ENCODE results near the gene ATG14.
A peak's percentile ranks its signal among the peaks of the same experiment; 100 is the strongest.

The ATG14 gene

GRCh38 chr14:55434805-55435174 is 23.2 kb upstream of the ATG14 start:
- H3K4me3 ChIP-seq (ENCODE audit: insufficient read depth in 1 of 2, low read depth in 1 of 2, low read length in 2 of 2), result no peak overlapping the region
- H3K14ac ChIP-seq (ENCODE audit: low read length in 2 of 2), result no peak overlapping the region
- no peak overlapping the region for H4K91ac ChIP-seq (ENCODE audit: low read length)
- no peak overlapping the region for H2BK12ac ChIP-seq (ENCODE audit: low read length in 2 of 2)
- no peak overlapping the region for H2BK5ac ChIP-seq (ENCODE audit: low read depth, low read length, poor library complexity, severe bottlenecking)
- no peak overlapping the region for H2AK5ac ChIP-seq (ENCODE audit: low read length, severe bottlenecking)
- H3K4me1 ChIP-seq (ENCODE audit: control insufficient read depth, insufficient read depth, low read depth, low read length), result no peaks in the 10 kb centered on the region
- H2AFZ ChIP-seq (ENCODE audit: low read depth, low read length), result no peak overlapping the region
- no peak overlapping the region for H3K18ac ChIP-seq (ENCODE audit: low read depth in 1 of 2, low read length in 2 of 2)
- H3K36me3 ChIP-seq (ENCODE audit: control insufficient read depth in 1 of 2, insufficient read depth in 2 of 2, low read depth in 1 of 2, low read length in 2 of 2), result no peaks in the 10 kb centered on the region
- no peak overlapping the region for H3K27ac ChIP-seq (ENCODE audit: low read length, poor library complexity, severe bottlenecking)
- 72% methylated on average over 1 of the region's 3 CpGs for WGBS
- no peak overlapping the region for H3K4me2 ChIP-seq (ENCODE audit: low read length, poor library complexity, severe bottlenecking)
- H3K23ac ChIP-seq (ENCODE audit: low read length in 2 of 2), result no peak overlapping the region
- peaks cover 0 to 7% of the 10 kb centered on the region in 2 experiments for H3K27me3 ChIP-seq (ENCODE audit: control insufficient read depth in 1 of 2, insufficient read depth in 1 of 2, low read length in 2 of 2)
- no peak for DNase-seq
- no peak overlapping the region for H3K9ac ChIP-seq (ENCODE audit: low read length)
- H2BK15ac ChIP-seq (ENCODE audit: low read depth, poor library complexity, severe bottlenecking), result no peak overlapping the region
- no peaks in the 10 kb centered on the region for H3K79me1 ChIP-seq (replicated peaks; ENCODE audit: low read length, poor library complexity, severe bottlenecking)
- no peak overlapping the region for H3K4ac ChIP-seq (ENCODE audit: low read depth in 1 of 2, low read length in 2 of 2)
- H2BK120ac ChIP-seq (ENCODE audit: low read depth, low read length), result no peak overlapping the region
- H3K9me3 ChIP-seq (ENCODE audit: control insufficient read depth, low read length), result no peaks in the 10 kb centered on the region
- no peak overlapping the region for H4K8ac ChIP-seq (ENCODE audit: low read length)

- Histone ChIP-seq H3K4me3 (ENCODE audit: insufficient read depth in 1 of 2, low read depth in 1 of 2, low read length in 2 of 2) (no peak overlapping the region), H2AK5ac (ENCODE audit: low read length, severe bottlenecking) (no peak overlapping the region), H3K9ac (ENCODE audit: low read length) (no peak overlapping the region), H3K23ac (ENCODE audit: low read length in 2 of 2) (no peak overlapping the region), H3K27ac (ENCODE audit: low read length, poor library complexity, severe bottlenecking) (no peak overlapping the region), H3K27me3 (ENCODE audit: control insufficient read depth in 1 of 2, insufficient read depth in 1 of 2, low read length in 2 of 2) (peaks cover 0 to 7% of the 10 kb centered on the region in 2 experiments), H3K4me2 (ENCODE audit: low read length, poor library complexity, severe bottlenecking) (no peak overlapping the region), H3K18ac (ENCODE audit: low read depth in 1 of 2, low read length in 2 of 2) (no peak overlapping the region), H2BK120ac (ENCODE audit: low read depth, low read length) (no peak overlapping the region), H2AFZ (ENCODE audit: low read depth, low read length) (no peak overlapping the region), H4K8ac (ENCODE audit: low read length) (no peak overlapping the region), H2BK12ac (ENCODE audit: low read length in 2 of 2) (no peak overlapping the region), H4K91ac (ENCODE audit: low read length) (no peak overlapping the region), H3K79me1 (replicated peaks; ENCODE audit: low read length, poor library complexity, severe bottlenecking) (no peaks in the 10 kb centered on the region), H2BK5ac (ENCODE audit: low read depth, low read length, poor library complexity, severe bottlenecking) (no peak overlapping the region), H3K9me3 (ENCODE audit: control insufficient read depth, low read length) (no peaks in the 10 kb centered on the region), H2BK15ac (ENCODE audit: low read depth, poor library complexity, severe bottlenecking) (no peak overlapping the region), H3K4ac (ENCODE audit: low read depth in 1 of 2, low read length in 2 of 2) (no peak overlapping the region), H3K14ac (ENCODE audit: low read length in 2 of 2) (no peak overlapping the region), H3K4me1 (ENCODE audit: control insufficient read depth, insufficient read depth, low read depth, low read length) (no peaks in the 10 kb centered on the region), H3K36me3 (ENCODE audit: control insufficient read depth in 1 of 2, insufficient read depth in 2 of 2, low read depth in 1 of 2, low read length in 2 of 2) (no peaks in the 10 kb centered on the region)
- DNase-seq, result no peak
- 91% methylated on average over 5 of the region's 6 CpGs for WGBS
Observed at GRCh38 chr14:55433880-55434804, 22.5 kb upstream of the ATG14 start.

DNA sequence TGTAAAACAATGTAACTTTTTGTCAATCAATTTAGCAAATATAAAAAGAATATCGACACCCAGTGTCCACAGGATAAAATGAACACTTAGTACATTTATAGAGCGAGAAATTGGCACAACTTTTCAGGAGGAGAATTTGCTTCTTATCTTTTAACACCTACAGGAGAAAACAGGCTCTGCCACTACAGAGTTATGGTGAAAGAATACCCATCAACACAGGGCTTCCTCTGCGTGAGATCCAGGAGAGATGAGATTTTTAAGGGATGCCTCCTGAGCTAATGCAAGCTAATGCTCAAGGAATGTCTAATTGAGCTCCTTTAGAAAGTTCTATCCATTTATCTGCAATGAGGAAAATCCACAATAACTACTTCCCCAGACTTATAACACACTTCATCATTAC is 21.0 kb upstream of the ATG14 start:
- Histone ChIP-seq H2BK5ac (ENCODE audit: low read depth, low read length, poor library complexity, severe bottlenecking) (no peak overlapping the region), H3K14ac (ENCODE audit: low read length in 2 of 2) (no peak overlapping the region), H2BK120ac (ENCODE audit: low read depth, low read length) (no peak overlapping the region), H4K8ac (ENCODE audit: low read length) (no peak overlapping the region), H3K4me1 (ENCODE audit: control insufficient read depth, insufficient read depth, low read depth, low read length) (no peaks in the 10 kb centered on the region), H3K27me3 (ENCODE audit: control insufficient read depth in 1 of 2, insufficient read depth in 1 of 2, low read length in 2 of 2) (peaks cover 0 to 7% of the 10 kb centered on the region in 2 experiments), H2AK5ac (ENCODE audit: low read length, severe bottlenecking) (no peak overlapping the region), H3K4me3 (ENCODE audit: insufficient read depth in 1 of 2, low read depth in 1 of 2, low read length in 2 of 2) (no peak overlapping the region), H3K18ac (ENCODE audit: low read depth in 1 of 2, low read length in 2 of 2) (no peak overlapping the region), H3K9me3 (ENCODE audit: control insufficient read depth, low read length) (no peaks in the 10 kb centered on the region), H3K36me3 (ENCODE audit: control insufficient read depth in 1 of 2, insufficient read depth in 2 of 2, low read depth in 1 of 2, low read length in 2 of 2) (no peaks in the 10 kb centered on the region), H2BK12ac (ENCODE audit: low read length in 2 of 2) (no peak overlapping the region), H2BK15ac (ENCODE audit: low read depth, poor library complexity, severe bottlenecking) (no peak overlapping the region), H3K9ac (ENCODE audit: low read length) (no peak overlapping the region), H3K4me2 (ENCODE audit: low read length, poor library complexity, severe bottlenecking) (no peak overlapping the region), H4K91ac (ENCODE audit: low read length) (no peak overlapping the region), H3K23ac (ENCODE audit: low read length in 2 of 2) (no peak overlapping the region), H3K79me1 (replicated peaks; ENCODE audit: low read length, poor library complexity, severe bottlenecking) (no peaks in the 10 kb centered on the region), H2AFZ (ENCODE audit: low read depth, low read length) (no peak overlapping the region), H3K4ac (ENCODE audit: low read depth in 1 of 2, low read length in 2 of 2) (no peak overlapping the region), H3K27ac (ENCODE audit: low read length, poor library complexity, severe bottlenecking) (no peak overlapping the region)
- DNase-seq, result no peak
- WGBS, result 89% methylated on average over 3 of the region's 3 CpGs

GRCh38 chr14:55430024-55430690 is 18.5 kb upstream of the ATG14 start:
- Histone ChIP-seq H3K4me2 (ENCODE audit: low read length, poor library complexity, severe bottlenecking) (no peak overlapping the region), H2BK120ac (ENCODE audit: low read depth, low read length) (no peak overlapping the region), H3K27me3 (ENCODE audit: control insufficient read depth in 1 of 2, insufficient read depth in 1 of 2, low read length in 2 of 2) (no peaks in the 10 kb centered on the region), H2BK5ac (ENCODE audit: low read depth, low read length, poor library complexity, severe bottlenecking) (no peak overlapping the region), H3K4me3 (ENCODE audit: insufficient read depth in 1 of 2, low read depth in 1 of 2, low read length in 2 of 2) (no peak overlapping the region), H3K9ac (ENCODE audit: low read length) (no peak overlapping the region), H4K8ac (ENCODE audit: low read length) (no peak overlapping the region), H3K18ac (ENCODE audit: low read depth in 1 of 2, low read length in 2 of 2) (no peak overlapping the region), H3K4me1 (ENCODE audit: control insufficient read depth, insufficient read depth, low read depth, low read length) (peaks cover 2% of the 10 kb centered on the region), H2BK15ac (ENCODE audit: low read depth, poor library complexity, severe bottlenecking) (no peak overlapping the region), H3K36me3 (ENCODE audit: control insufficient read depth in 1 of 2, insufficient read depth in 2 of 2, low read depth in 1 of 2, low read length in 2 of 2) (no peaks in the 10 kb centered on the region), H3K4ac (ENCODE audit: low read depth in 1 of 2, low read length in 2 of 2) (no peak overlapping the region), H3K27ac (ENCODE audit: low read length, poor library complexity, severe bottlenecking) (no peak overlapping the region), H2AFZ (ENCODE audit: low read depth, low read length) (no peak overlapping the region), H3K23ac (ENCODE audit: low read length in 2 of 2) (no peak overlapping the region), H3K9me3 (ENCODE audit: control insufficient read depth, low read length) (no peaks in the 10 kb centered on the region), H3K14ac (ENCODE audit: low read length in 2 of 2) (no peak overlapping the region), H4K91ac (ENCODE audit: low read length) (no peak overlapping the region), H2BK12ac (ENCODE audit: low read length in 2 of 2) (peak overlapping the region in 1 of 2 experiments; percentile 63), H3K79me1 (replicated peaks; ENCODE audit: low read length, poor library complexity, severe bottlenecking) (no peaks in the 10 kb centered on the region), H2AK5ac (ENCODE audit: low read length, severe bottlenecking) (no peak overlapping the region)
- peak; percentile 79 for DNase-seq
- 0% methylated on average over 1 of the region's 1 CpG for WGBS
